Spinal cord (tissue), 10 donors: ENCODE results near the gene CCM2L. TPM values are rescaled to one million over a fixed set of nuclear protein-coding genes. Genes with fewer than 3 reads are reported as not detected.
A peak's percentile ranks its signal among the peaks of the same experiment; 100 is the strongest.

Experiments used
- DNase-seq, 6 donors: peaks; one replicate each; pipeline versions ENCODE4 v3.0.0 to v3.0.0-alpha.2; 2013 to 2015; ENCODE audit warnings: low spot score in 6 of 6, low read depth in 4 of 6
- H3K27ac ChIP-seq: one replicate; pipeline ENCODE4 v1.5.1; 2013; ENCODE audit warnings: low read depth, low read length, control low read depth
- H3K27me3 ChIP-seq: one replicate; pipeline ENCODE4 v1.6.1; 2013; ENCODE audit warnings: low read length; ENCODE audit not compliant: control insufficient read depth, insufficient read depth
- H3K36me3 ChIP-seq: one replicate; pipeline ENCODE4 v1.6.1; 2013; ENCODE audit warnings: low read length; ENCODE audit not compliant: control insufficient read depth, insufficient read depth
- H3K4me1 ChIP-seq: one replicate; pipeline ENCODE4 v1.6.1; 2013; ENCODE audit warnings: low read length; ENCODE audit not compliant: control insufficient read depth, insufficient read depth
- H3K4me3 ChIP-seq: one replicate; pipeline ENCODE4 v1.5.1; 2013; ENCODE audit warnings: low read depth, low read length, control low read depth
- H3K9me3 ChIP-seq: one replicate; pipeline ENCODE4 v1.6.1; 2013; ENCODE audit warnings: low read length; ENCODE audit not compliant: control insufficient read depth, insufficient read depth
- WGBS: methylation state at CpG from one replicate; pipeline ENCODE4 v1.1.5; 2013; ENCODE audit warnings: missing lambda C conversion rate; ENCODE audit not compliant: insufficient coverage; 5-methylcytosine and 5-hydroxymethylcytosine counted together
- long read RNA-seq, 4 donors: transcript quantifications; one replicate each; lab custom pipeline, GENCODE V29; 2026
- polyA plus RNA-seq, 2 donors: library from polyadenylated mRNA; unstranded; fragments of 120-200 nt; gene quantifications; one replicate each; pipeline ENCODE4 v1.2.1, GENCODE V29; 2013; ENCODE audit not compliant: insufficient read length in 2 of 2
- total RNA-seq, 2 donors: library from RNA; depleted of rRNA in 1 of 2; stranded (reverse); fragments of 120-200 nt in 1 of 2; fragments of >200 nt in 1 of 2; gene quantifications; one replicate each; pipeline versions ENCODE4 v1.2.3 to v1.2.4, GENCODE V29; 2013 to 2014
- donor health status: healthy.

Gene CCM2L
- total RNA-seq: 1 to 10 TPM; 3.8 to 8.4 TPM
- 1 to 10 TPM; 6.4 to 6.8 TPM for polyA plus RNA-seq
- long read RNA-seq, donor 1, partial matches to known transcripts: 0 of 2 reads
- long read RNA-seq, donor 1, other reads (novel, unspliced or antisense): 0 of 2 reads
- long read RNA-seq, donor 2, partial matches to known transcripts: 0 of 1 reads
- long read RNA-seq, donor 2, other reads (novel, unspliced or antisense): 0 of 1 reads
- long read RNA-seq, donor 3: 0 reads
- long read RNA-seq, donor 4: 0 reads

GRCh38 chr20:32010101-32010500 lies at the start of gene CCM2L:
Gene CCM2L (plus strand): TSS chr20:32010438. CDS start chr20:32010455, 17 bp downstream.
- WGBS: 86% methylated on average over 1 of the region's 2 CpGs
- Histone ChIP-seq H3K9me3 (no peaks in the 10 kb centered on the region), H3K27ac (no peak within 1 kb of the TSS), H3K4me3 (no peak within 1 kb of the TSS), H3K36me3 (peaks cover 3% of the 10 kb centered on the region), H3K4me1 (peaks cover 10% of the 10 kb centered on the region), H3K27me3 (no peaks in the 10 kb centered on the region)
- DNase-seq: no peak

GRCh38 chr20:31962761-31963160 lies 47.5 kb upstream of the CCM2L start:
- no peak overlapping the region for H3K27ac ChIP-seq
- peaks cover 4% of the 10 kb centered on the region for H3K27me3 ChIP-seq
- WGBS: 40% methylated on average over 1 of the region's 2 CpGs
- H3K9me3 ChIP-seq: no peaks in the 10 kb centered on the region
- DNase-seq: no peak
- H3K36me3 ChIP-seq: no peaks in the 10 kb centered on the region
- H3K4me3 ChIP-seq: no peak overlapping the region
- peaks cover 5% of the 10 kb centered on the region for H3K4me1 ChIP-seq

- no peak overlapping the region for H3K27ac ChIP-seq
- H3K9me3 ChIP-seq: no peaks in the 10 kb centered on the region
- DNase-seq: no peak
- H3K36me3 ChIP-seq: no peaks in the 10 kb centered on the region
- 71% methylated on average over 6 of the region's 6 CpGs for WGBS
- peaks cover 4% of the 10 kb centered on the region for H3K27me3 ChIP-seq
- H3K4me1 ChIP-seq: peaks cover 15% of the 10 kb centered on the region
- H3K4me3 ChIP-seq: no peak overlapping the region
Measured at GRCh38 chr20:31963889-31964288, 46.3 kb upstream of the CCM2L start.

GRCh38 chr20:31966991-31967655 lies 43.1 kb upstream of the CCM2L start:
- Histone ChIP-seq H3K4me3 (no peak overlapping the region), H3K27ac (no peak overlapping the region), H3K27me3 (peaks cover 4% of the 10 kb centered on the region), H3K36me3 (no peaks in the 10 kb centered on the region), H3K9me3 (no peaks in the 10 kb centered on the region), H3K4me1 (peaks cover 19% of the 10 kb centered on the region)
- 17% methylated on average over 2 of the region's 5 CpGs for WGBS
- DNase-seq: peak in 2 of 6 donors; percentile 55 to 82

GRCh38 chr20:31967830-31968249 lies 42.4 kb upstream of the CCM2L start, which contains the start of gene XKR7:
Gene XKR7 (plus strand): TSS chr20:31968151. CDS start chr20:31968176, 25 bp downstream.
- peak in 3 of 6 donors; percentile 59 to 96 (median 85) for DNase-seq
- H3K4me1 ChIP-seq: peaks cover 19% of the 10 kb centered on the region
- no peak within 1 kb of the TSS for H3K27ac ChIP-seq
- H3K27me3 ChIP-seq: peaks cover 4% of the 10 kb centered on the region
- 0% methylated on average over 32 of the region's 38 CpGs for WGBS
- H3K9me3 ChIP-seq: no peaks in the 10 kb centered on the region
- H3K4me3 ChIP-seq: peak within 1 kb of the TSS; percentile 31
- H3K36me3 ChIP-seq: no peaks in the 10 kb centered on the region

- no peaks in the 10 kb centered on the region for H3K9me3 ChIP-seq
- H3K36me3 ChIP-seq: no peaks in the 10 kb centered on the region
- peaks cover 4% of the 10 kb centered on the region for H3K27me3 ChIP-seq
- H3K27ac ChIP-seq: no peak overlapping the region
- under 1% methylated on average over 50 of the region's 57 CpGs for WGBS
- peak in 5 of 6 donors; percentile 40 to 87 (median 66) for DNase-seq
- H3K4me3 ChIP-seq: peak overlapping the region; percentile 31
- peaks cover 19% of the 10 kb centered on the region for H3K4me1 ChIP-seq
Measured at GRCh38 chr20:31968291-31969126, 41.7 kb upstream of the CCM2L start.

- peaks cover 21% of the 10 kb centered on the region for H3K4me1 ChIP-seq
- H3K27ac ChIP-seq: no peak overlapping the region
- no peaks in the 10 kb centered on the region for H3K9me3 ChIP-seq
- peak in 1 of 6 donors; percentile 57 for DNase-seq
- H3K36me3 ChIP-seq: no peaks in the 10 kb centered on the region
- WGBS: no CpG with 5 or more reads among the region's 5 CpGs
- H3K4me3 ChIP-seq: no peak overlapping the region
- H3K27me3 ChIP-seq: peaks cover 6% of the 10 kb centered on the region
Measured at GRCh38 chr20:31969991-31970390, 40.2 kb upstream of the CCM2L start.

GRCh38 chr20:31972471-31973021 lies 37.7 kb upstream of the CCM2L start:
- Histone ChIP-seq H3K27me3 (peaks cover 2% of the 10 kb centered on the region), H3K4me3 (no peak overlapping the region), H3K36me3 (no peaks in the 10 kb centered on the region), H3K9me3 (no peaks in the 10 kb centered on the region), H3K27ac (no peak overlapping the region), H3K4me1 (peaks cover 20% of the 10 kb centered on the region)
- DNase-seq: no peak
- WGBS: 58% methylated on average over 4 of the region's 4 CpGs

- Histone ChIP-seq H3K27me3 (peaks cover 2% of the 10 kb centered on the region), H3K36me3 (no peaks in the 10 kb centered on the region), H3K9me3 (no peaks in the 10 kb centered on the region), H3K27ac (no peak overlapping the region), H3K4me1 (peaks cover 5% of the 10 kb centered on the region), H3K4me3 (no peak overlapping the region)
- 83% methylated on average over 2 of the region's 2 CpGs for WGBS
- DNase-seq: no peak
Measured at GRCh38 chr20:31974296-31974695, 35.9 kb upstream of the CCM2L start.
